UCSD-AML1 (cell line): Measurements from ENCODE around the gene TTLL9.

Experiments
- DNase-seq: peaks from one replicate; lab custom pipeline; 2025; ENCODE audit not compliant: unreplicated experiment; lab: John Stamatoyannopoulos, UW

TTLL9 gene

DNA sequence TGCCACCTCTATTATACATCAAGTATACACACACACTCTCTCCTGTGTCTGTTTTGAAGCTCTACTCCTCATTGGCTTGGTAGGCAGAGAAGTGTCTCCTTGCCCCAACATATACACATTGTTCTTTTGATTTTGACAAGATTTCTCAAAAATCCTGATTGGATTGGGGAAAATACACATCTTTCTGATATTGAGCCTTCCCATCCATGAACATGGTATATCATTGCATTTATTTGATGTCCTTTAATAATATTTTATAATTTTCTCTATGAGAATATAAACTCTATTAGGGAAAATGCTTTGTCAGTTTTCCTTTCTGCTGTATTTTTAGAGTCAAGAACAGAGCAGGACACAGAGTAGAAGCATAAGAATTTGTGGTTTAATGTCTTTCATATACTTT, 7.2 kb downstream of the TTLL9 start:
- DNase-seq: no peak

DNA sequence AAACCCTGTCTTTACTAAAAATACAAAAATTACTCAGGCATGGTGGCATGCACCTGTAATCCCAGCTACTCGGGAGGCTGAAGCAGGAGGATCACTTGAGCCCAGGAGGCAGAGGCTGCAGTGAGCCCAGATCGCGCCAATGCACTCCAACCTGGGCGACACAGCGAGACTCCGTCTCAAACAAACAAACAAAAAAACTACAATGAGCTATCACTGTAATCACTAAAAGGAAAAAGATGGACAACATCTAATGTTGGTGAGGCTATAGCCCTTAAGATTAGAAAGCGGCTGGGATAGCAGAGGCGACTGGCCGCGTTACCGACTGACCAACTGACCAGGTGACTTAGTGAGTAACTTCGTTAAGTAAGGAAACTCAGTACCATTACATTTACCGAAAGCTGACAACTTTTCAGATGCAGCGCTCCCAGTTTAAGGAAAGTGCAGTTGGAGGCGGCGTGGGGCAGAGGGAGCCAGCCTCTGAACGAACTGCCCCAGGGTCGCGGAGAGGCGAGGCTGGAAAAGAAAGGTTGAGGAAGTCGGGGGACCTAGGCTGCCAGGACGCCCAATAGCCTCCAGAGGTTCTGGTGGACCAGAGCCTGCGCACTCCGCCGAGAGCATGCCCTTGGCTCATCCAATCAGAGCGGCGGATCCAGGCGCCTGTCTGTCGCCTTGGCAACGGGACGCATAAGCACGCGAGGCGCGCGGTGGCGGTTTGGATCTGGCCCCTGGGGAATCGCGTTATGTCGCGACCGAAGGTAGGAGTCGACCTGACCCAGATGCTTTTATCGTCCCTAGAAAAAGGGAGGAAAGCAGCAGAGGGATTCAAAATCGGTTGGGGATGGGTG, 8.9 kb downstream of the TTLL9 start:
- peak; percentile 91 for DNase-seq

DNA sequence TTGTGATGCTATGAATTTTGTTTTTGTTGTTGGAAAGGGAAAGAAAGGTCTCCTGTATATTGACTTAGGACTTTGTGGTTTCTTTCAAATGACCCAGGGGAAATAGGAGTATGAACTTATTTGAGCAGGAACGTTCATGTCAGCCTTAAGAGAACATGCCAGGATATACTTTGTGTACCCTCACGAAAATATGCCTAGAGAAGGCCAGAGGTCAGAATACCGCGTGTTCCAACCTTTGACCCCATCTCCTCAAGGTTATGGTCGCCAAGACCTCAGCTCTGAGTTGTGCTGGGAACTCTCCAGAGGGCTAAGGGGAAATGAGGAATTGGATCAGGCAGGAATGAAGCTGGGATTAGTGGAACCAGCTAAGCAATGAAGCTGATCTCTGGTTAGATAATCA, 11.5 kb downstream of the TTLL9 start:
- DNase-seq: no peak

DNA sequence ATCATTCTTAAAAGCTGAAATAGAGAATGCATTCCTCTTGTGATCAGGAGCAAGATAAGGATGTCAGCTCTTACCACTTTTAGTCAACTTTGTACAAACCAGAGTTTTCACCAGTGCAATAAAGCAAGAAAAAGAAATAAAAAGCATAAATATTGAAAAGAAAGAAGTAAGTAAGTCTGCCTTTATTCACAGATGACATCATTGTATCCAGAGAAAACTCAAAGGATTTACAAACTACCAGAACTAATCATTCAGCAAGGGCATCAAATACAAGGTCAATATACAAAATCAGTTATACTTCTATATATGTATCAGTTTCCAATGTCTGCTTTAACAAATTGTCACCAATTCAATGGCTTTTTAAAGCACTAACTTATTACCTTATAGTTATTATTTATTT, 13.4 kb downstream of the TTLL9 start:
- no peak for DNase-seq

DNA sequence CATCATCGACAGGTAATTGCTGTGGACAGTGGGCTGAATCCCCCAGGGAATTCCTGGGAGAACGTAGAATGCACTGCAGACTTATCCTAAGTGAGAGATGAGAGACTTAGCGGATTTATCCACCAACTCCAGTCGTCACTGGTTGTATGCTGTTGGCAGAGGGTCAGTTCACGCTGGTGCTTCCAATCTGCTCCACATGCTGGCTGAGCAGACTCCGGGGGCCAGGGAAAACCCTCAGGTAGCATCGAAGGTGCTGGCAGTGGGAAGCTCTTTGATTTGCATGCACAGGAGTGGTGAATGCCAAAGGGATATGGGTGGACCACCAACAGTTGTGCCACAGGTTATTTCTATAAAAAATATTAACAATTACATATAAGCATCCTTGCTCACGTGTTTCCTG, 20.2 kb downstream of the TTLL9 start:
- DNase-seq: no peak

DNA sequence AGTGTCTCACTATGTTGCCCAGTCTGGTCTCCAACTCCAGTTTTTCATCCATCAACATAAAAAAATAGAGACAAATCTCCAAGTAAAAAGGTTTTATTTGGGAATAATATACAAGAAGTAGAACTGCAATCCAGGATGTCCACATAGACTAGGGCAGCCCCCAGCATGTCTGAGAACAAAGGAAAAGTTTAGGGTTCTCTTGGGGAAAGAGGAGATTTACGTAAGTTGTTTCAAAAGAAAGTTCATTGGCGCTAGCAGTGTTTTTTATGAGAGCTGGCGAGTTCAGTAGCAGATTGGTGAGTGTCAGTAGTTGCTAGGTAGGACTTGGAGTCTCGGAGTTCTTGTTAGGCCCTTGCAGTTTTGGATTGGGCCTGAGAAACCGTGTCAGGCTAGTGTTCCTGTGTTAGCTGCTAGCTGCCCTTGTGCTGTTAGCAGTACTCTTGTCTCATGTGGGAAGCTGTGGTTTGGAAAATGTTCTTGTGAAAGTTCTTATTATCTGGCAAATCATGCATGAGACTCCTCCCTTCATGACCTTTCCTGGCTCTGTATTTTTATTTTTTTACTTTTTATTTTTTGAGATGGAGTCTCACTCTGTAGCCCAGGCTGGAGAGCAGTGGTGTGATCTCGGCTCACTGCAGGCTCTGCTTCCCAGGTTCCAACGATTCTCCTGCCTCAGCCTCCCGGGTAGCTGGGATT, 24.7 kb downstream of the TTLL9 start:
- DNase-seq: no peak

DNA sequence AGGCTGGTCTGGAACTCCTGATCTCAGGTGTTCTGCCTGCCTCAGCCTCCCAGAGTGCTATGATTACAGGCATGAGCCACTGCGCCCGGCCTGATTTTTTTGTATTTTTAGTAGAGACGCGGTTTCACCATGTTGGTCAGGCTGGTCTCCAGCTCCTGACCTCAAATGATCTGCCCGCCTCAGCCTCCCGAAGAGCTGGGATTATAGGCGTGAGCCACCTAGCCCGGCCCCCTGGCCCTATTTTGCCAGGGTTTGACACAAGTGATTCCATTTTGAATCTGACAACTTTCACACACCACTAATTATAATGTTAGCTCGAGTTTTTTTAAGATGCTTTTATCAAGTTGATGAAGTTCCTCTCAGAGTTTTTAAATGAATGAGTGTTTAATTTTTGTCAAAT, 25.6 kb downstream of the TTLL9 start:
- DNase-seq: no peak

DNA sequence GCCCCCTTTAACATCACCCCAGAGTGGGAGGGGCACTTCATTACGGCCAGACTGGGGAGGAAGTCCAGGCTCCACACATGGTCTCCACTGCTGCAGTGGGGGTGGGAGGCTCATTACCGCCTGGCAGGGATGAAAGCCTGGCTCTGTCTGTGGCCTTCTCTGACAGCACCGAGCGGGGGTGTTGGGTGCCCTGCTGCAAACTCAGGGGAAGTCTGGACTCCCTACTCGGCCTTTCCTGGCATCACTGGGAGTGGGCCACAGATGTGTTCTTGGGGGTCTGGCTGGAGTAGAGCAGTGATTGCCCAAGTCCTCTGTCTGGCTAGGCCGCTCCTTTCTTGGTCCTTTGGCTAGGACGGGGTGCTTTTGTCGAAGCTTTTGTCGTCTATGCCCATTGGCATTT, 27.1 kb downstream of the TTLL9 start:
- DNase-seq: no peak

DNA sequence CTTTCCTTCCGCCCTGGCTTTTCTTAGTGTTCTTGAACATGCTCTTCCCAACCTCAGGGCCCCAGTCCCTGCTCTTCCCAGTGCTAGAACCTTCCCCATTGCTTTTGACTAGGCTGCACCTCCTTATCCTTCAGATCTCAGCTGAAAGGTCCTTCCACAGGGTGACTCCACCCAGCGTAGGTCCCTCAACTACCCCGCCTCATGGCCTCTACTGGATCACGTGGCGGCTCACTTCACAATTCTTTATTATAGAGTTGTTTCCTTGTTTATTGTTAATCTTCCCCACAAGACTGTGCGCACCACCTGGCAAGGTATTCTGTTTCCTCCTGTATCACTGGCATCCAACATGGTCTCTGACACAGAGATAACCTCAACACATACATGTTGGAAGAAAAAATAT, 31.2 kb downstream of the TTLL9 start:
- no peak for DNase-seq

DNA sequence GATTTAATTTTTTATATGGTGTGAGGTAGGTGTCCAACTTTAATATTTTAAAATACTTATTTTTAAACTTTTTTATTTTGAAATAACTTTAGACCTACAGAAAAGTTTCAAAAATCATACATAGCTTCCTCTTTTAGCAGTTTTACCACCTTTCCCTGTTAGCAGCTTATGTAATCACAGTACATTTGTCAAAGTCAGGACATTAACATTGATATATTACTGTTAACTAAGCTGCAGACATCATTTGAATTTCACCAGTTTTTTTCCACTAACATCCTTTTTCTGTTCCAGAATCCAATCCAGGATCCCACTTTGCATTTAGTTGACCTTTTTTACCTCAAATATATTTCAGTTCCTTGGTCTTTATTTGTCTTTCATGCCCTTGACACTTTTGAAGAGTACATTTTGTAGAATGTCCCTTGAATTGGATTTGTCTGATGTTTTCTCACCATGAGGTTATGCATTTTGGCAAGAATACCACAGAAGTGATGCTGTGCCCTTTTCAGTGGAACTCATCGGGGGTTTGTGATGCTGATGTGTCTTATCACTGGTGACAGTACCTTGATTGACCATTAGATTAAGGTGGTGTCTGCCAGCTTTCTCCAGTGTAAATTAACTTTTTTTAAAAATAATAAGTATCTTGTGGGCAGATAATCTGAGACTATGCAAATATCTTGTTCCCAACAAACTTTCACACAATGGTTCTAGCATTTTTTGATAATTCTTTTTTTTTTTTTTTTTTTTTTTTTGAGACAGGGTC, 33.4 kb downstream of the TTLL9 start:
- no peak for DNase-seq

DNA sequence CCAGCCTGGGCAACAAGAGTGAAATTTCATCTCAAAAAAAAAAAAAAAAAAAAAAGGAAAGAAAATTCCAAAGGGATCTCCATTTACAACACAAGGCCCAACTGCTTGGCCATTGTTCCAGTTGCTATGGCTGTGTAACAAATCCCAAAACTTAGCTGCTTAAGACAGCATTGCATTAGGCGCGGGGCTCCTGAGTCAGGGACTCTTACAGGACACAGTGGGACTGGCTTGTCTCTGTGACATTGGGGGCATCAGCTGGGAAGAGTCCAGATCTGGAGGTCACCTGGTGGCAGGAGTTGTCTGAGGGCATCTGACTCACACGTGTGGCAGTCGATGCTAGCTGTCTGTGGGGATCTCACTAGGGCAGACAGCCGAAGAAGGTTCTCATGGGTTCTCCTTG, 35.6 kb downstream of the TTLL9 start:
- DNase-seq: no peak

DNA sequence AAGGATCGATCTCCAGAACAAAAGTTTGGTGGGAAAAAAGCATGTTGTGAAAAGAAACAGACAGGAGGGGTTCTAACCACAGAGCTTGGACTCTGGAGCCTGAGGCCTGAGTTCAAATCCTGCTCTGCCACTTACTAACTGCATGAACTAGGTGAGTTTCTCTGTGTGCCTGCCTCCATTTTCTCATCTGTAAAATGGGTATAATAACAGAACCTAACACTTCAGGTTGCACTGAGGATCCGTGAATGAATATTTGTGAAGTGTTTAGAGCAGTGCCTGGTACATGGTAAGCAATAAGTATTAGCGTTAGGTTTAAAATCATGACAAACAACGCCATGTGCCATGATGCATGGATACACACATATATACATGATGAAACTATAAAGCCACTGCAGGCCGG, 36.6 kb downstream of the TTLL9 start:
- DNase-seq: no peak

DNA sequence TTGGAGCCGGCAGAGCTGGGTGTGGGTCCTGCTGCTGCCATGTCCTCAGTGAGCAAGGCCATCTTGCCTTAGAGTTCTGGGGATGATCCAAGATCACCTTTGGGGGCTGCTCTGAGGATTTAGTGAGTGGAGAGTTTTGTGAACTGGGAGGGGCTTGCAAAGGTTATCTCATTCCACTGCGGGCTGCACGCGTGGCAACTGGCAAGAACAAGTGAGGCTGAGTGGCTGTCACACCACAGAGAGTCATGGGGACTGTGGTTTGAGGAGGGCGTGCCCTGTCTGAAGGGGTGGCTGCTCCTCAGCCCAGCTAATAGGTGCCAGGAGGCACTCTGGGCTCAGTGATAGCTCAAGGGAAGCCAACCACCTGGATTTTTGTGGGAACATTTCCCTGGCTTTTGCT, 37.6 kb downstream of the TTLL9 start:
- no peak for DNase-seq

DNA sequence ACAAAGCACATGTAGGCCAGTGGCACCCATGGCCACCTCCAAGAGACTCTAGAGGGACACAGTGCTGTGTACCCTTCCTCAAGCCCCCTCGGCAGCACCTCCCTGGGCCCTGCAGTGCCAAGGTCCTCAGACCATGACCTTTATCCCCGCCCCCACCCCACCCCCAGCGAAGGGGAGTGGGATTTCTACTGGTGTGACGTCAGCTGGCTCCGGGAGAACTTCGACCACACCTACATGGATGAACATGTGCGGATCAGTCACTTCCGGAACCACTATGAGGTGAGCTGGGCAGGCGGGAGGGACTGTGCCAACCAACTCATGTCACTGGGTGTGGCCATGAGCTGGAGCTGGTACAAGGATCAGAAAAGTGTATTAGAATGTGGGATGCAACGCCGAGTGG, 38.0 kb downstream of the TTLL9 start:
- DNase-seq: no peak

DNA sequence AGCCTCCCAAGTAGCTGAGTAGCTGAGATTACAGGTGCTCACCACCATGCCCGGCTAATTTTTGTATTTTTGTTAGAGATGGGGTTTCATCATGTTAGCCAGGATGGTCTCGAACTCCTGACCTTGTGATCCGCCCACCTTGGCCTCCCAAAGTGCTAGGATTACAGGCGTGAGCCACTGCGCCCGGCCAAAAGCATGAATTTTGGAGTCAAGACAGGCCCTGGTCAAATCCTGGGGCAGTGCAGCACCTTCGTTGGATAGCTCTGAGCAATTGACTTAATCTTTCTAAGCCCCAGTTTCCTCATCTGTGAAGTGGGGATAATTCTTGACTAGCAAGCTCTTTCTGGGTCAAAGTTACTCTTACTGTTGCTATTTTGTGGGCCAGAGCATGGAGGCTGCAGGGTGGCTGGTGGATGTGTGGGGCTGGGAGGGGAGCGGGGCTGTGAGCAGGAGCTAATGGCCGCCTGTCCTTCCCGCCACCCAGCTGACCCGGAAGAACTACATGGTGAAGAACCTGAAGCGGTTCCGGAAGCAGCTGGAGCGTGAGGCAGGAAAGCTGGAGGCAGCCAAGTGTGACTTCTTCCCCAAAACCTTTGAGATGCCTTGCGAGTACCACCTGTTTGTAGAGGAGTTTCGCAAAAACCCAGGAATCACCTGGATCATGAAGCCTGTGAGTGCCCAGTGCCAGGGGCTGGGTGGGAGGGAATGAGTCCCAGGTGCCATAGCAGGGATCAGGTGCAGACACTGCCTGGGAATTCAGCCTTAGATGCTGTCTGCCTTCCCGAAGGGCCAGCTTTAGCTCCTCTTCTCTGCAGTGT, 39.0 kb downstream of the TTLL9 start:
- no peak for DNase-seq

DNA sequence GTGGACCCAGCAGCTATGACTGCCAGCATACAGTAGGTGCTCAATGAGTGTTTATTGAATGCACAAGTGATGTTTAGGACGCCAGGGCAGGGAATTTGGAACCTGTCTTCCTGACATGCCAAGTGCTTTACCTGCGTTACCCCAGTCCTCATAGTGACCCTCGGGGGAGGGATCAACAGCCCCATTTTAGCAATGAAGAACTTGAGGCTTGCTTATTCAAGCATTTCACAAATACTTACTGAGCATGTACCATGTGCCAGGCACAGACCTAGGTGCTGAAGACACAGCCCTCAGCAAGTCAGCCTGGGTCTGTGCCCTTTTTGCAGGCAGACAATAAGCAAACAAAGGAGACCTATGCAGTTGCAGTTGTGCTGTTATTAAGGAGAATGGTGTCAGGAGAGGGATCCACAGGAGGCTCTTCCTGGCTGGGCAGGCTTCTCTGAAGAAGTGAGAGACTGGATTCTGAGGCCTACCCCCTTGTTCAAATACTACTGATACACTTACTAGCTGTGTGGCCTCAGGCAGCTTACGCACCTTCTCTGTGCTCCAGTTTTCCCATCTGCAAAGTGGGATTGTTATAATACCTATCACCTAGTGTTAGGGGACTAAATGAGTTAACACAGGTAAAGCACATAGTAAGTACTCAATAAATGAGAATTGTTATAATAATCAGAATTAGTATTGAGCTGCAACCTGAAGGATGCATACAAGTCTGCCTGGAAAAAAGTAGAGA, 39.8 kb downstream of the TTLL9 start:
- DNase-seq: no peak

DNA sequence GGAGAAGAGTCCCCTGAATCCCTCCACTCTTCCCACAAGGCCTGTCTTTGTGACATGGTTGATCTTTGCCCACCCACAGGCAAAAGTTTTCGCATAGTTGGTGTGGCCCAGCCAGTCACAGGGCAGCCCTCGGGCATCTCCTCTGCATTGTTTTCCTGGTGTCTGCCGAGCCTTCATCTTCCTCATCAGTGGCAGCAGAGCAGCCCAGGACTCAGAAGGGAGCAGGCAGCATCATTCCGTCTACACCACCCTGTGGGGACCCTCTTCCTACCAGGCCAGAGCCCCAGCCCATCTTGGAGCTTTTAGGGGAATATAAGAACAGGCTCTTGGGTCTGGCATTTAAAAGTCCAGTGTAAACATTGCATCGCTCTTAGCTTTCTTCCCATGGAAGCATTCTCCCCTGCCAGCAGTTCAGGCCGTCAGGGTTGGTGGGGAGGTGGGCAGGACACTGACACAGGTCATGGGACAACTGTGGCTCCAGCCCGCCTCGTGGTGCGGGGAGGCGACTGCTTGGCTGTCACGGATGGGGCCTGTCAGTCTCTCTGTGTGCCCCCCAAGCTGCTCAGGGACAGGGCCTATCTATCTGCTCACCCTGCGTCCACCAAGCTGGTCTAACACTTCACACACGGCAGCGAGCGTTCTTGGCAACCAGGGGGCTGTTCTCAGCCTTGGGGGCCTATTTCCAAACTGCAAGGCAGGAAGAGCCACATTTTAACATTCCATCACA, 43.2 kb downstream of the TTLL9 start:
- no peak for DNase-seq

DNA sequence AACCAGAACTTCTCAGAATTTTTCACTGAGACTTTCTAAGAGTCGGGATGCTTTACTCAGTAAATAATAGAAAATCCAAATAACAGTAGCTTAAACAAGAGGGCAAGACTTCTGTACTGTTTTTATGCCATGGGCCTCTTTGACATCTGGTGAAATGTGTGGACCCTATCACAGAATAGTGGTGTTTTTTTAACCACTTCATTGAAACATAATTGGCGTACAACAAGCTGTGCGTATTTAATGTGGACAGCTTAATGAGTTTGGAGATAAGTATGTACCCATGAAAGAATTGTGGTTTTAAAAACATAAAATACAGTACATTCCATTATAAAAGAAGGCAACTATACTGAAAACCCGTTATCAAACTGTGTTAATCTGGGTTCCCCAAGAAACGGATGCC, 43.7 kb downstream of the TTLL9 start:
- no peak for DNase-seq

DNA sequence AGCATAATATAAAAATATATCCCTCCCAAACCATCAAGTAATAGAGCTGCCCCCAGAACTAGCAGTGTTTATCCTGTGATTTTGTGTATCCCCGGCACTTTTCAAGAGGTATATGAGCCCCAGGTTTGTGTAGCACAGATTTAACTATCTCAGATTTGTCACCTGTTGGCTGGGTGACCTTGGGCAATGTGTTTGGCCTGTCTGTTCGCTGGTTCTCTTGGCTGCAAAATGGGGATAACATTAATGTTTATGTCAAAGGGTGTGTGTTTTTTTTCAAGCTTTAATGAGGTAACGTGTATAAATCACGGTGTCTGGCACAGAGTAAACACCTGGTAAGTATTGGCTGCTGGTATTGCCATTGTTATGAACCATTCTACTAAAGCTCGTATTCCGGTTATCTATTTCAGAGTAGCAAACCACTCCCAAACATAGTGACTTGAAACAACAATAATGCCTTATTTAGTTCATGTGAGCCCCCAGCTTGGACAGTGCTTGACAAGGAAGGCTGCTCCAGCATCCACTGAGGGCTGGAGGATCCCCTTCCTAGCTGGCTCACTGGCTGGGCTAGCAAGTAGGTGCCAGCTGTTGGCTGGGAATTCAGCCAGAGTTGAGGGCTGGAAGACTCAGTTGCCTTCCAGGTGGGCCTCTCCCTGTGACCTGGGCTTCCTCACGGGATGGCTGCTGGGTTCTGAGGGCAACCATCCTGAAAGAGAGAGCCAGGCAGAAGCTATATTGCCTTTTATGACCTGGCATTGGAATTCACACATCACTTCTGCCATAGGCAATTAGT, 45.3 kb downstream of the TTLL9 start:
- no peak for DNase-seq
